ENCODE data around the gene CROCC2. TPM values are rescaled to one million over a fixed set of nuclear protein-coding genes. Genes with fewer than 3 reads are reported as not detected.

The CROCC2 gene
- total and polyA plus RNA-seq, 11 donors: not detected

GRCh38 chr2:240996161-240996833 is 90.2 kb downstream of the CROCC2 start:
- H3K27ac ChIP-seq: peak overlapping the region in 1 of 12 donors; percentile 90
- intact Hi-C loops (cut with DNase I): loop anchor here in 3 of 10 donors (10.0 kb wide), 2 partner anchors 81 to 431 kb away; partner anchors contain the start of genes DUSP28 (in 1 of the 3) and RNPEPL1 (in 1 of the 3)
- no peak for ATAC-seq
- 80 to 87% (median 85%) methylated on average over 13 to 19 of the region's 19 CpGs for WGBS, 4 donors
- no peak overlapping the region for H3K4me3 ChIP-seq
- DNase-seq: peak in 2 of 5 donors; percentile 15 to 17
- H3K9me3 ChIP-seq: no peaks in the 10 kb centered on the region
- no peak for TF ChIP-seq POLR2A (IDR thresholded peaks at IDR 0.05)
- TF ChIP-seq, protein P1, sequence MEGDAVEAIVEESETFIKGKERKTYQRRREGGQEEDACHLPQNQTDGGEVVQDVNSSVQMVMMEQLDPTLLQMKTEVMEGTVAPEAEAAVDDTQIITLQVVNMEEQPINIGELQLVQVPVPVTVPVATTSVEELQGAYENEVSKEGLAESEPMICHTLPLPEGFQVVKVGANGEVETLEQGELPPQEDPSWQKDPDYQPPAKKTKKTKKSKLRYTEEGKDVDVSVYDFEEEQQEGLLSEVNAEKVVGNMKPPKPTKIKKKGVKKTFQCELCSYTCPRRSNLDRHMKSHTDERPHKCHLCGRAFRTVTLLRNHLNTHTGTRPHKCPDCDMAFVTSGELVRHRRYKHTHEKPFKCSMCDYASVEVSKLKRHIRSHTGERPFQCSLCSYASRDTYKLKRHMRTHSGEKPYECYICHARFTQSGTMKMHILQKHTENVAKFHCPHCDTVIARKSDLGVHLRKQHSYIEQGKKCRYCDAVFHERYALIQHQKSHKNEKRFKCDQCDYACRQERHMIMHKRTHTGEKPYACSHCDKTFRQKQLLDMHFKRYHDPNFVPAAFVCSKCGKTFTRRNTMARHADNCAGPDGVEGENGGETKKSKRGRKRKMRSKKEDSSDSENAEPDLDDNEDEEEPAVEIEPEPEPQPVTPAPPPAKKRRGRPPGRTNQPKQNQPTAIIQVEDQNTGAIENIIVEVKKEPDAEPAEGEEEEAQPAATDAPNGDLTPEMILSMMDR (IDR thresholded peaks at IDR 0.05): no peak
- H3K4me1 ChIP-seq: peaks cover 0 to 60% (median 32%) of the 10 kb centered on the region in 12 donors
- H3K36me3 ChIP-seq: no peaks in the 10 kb centered on the region
- H3K27me3 ChIP-seq: peaks cover 0 to 4% (median 0%) of the 10 kb centered on the region in 9 donors

GRCh38 chr2:240996834-240997140 is 90.7 kb downstream of the CROCC2 start:
- Histone ChIP-seq H3K4me1 (peaks cover 0 to 55% (median 30%) of the 10 kb centered on the region in 12 donors), H3K36me3 (no peaks in the 10 kb centered on the region), H3K27ac (peak overlapping the region in 7 of 12 donors; percentile 64 to 90 (median 84)), H3K4me3 (no peak overlapping the region), H3K9me3 (no peaks in the 10 kb centered on the region), H3K27me3 (peaks cover 0 to 4% (median 0%) of the 10 kb centered on the region in 9 donors)
- 73 to 93% (median 88%) methylated on average over 9 to 13 of the region's 13 CpGs for WGBS, 4 donors
- peak in 1 of 5 donors; percentile 6 for DNase-seq
- TF ChIP-seq, protein P1 (IDR thresholded peaks at IDR 0.05): no peak
- TF ChIP-seq POLR2A (IDR thresholded peaks at IDR 0.05): no peak
- ATAC-seq: no peak
- intact Hi-C loops (cut with DNase I): loop anchor here in 3 of 10 donors (10.0 kb wide), 2 partner anchors 82 to 432 kb away; partner anchors contain the start of genes DUSP28 (in 1 of the 3) and RNPEPL1 (in 1 of the 3)

GRCh38 chr2:240997141-240997855 is 91.2 kb downstream of the CROCC2 start:
- Histone ChIP-seq H3K27ac (peak overlapping the region; percentile 2 to 90 (median 74)), H3K36me3 (no peaks in the 10 kb centered on the region), H3K4me1 (peaks cover 0 to 50% (median 29%) of the 10 kb centered on the region in 12 donors), H3K4me3 (peak overlapping the region in 8 of 12 donors; percentile 64 to 94 (median 73)), H3K9me3 (no peaks in the 10 kb centered on the region), H3K27me3 (peaks cover 0 to 4% (median 0%) of the 10 kb centered on the region in 9 donors)
- WGBS, 4 donors: 49 to 65% (median 61%) methylated on average over 14 to 16 of the region's 16 CpGs
- ATAC-seq (peak in 2 of 4 donors; percentile 28 to 54), DNase-seq (peak in 4 of 5 donors; percentile 16 to 34 (median 24))
- intact Hi-C loops (cut with DNase I): loop anchor here in 3 of 10 donors (10.0 kb wide), 2 partner anchors 82 to 432 kb away; partner anchors contain the start of genes DUSP28 (in 1 of the 3) and RNPEPL1 (in 1 of the 3)
- TF ChIP-seq, protein P1 (IDR thresholded peaks at IDR 0.05): no peak
- no peak for TF ChIP-seq POLR2A (IDR thresholded peaks at IDR 0.05)

Data from heart left ventricle (tissue), 16 donors.